IPS-11a (cell line): ENCODE data around the gene ASMTL.
A peak's percentile ranks its signal among the peaks of the same experiment; 100 is the strongest.
"Not testable (repeated sequence)": the region's sequence is repeated elsewhere in the genome, so short reads cannot be mapped to it uniquely, and the experiment has no call there.

Experiments
- H3K4me3 ChIP-seq: one replicate; pipeline ENCODE4 v1.5.1; 2013; ENCODE audit warnings: low read depth, low read length, control low read depth

ASMTL gene

GRCh38 chrX:1405769-1406168, 46.9 kb downstream of the ASMTL start:
- not testable (repeated sequence) for H3K4me3 ChIP-seq

GRCh38 chrX:1403867-1404266, 48.8 kb downstream of the ASMTL start:
- not testable (repeated sequence) for H3K4me3 ChIP-seq

- H3K4me3 ChIP-seq, result no peak overlapping the region
These were observed 49.5 kb downstream of the ASMTL start for GRCh38 chrX:1403228-1403627.

DNA sequence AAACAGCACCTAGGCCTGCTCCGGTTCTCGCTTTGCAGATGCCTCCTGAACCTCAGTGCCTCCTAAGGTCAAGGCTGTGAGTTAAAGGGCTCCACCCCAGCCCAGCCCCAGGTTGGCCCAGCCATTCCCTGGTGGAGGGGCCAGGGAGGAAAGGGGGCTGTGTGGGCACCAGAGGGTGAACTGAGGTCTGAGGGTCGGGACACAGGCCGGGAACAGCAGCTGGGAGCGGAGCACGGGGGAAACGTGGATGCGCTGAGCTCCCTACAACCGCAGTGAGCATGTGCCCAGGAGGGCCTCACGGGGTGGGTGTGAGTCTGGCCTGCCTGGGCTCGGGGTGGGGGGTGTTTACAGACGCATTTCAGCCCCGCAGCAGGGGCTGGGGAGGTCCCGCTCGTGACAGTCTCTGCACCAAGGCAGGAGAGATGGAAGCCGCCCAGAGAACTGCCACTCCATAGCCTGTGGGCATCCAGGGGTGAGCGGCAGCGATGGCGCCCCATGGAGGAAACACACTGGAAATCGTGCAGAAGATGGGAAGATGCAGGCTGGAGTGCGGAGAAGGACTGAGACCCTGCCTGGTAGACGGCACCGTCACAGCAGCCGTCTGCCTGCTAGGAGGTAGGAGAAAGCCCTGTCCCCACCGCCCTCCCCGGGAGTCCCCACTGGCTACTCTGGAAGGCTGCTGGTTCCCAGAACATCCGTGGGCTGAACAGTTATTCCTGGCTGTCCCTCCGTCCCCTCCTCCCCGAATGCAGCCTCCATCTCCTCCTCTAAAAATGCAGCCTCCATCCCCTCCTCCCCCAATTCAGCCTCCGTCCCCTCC, 50.9 kb downstream of the ASMTL start:
- H3K4me3 ChIP-seq, result no peak overlapping the region

DNA sequence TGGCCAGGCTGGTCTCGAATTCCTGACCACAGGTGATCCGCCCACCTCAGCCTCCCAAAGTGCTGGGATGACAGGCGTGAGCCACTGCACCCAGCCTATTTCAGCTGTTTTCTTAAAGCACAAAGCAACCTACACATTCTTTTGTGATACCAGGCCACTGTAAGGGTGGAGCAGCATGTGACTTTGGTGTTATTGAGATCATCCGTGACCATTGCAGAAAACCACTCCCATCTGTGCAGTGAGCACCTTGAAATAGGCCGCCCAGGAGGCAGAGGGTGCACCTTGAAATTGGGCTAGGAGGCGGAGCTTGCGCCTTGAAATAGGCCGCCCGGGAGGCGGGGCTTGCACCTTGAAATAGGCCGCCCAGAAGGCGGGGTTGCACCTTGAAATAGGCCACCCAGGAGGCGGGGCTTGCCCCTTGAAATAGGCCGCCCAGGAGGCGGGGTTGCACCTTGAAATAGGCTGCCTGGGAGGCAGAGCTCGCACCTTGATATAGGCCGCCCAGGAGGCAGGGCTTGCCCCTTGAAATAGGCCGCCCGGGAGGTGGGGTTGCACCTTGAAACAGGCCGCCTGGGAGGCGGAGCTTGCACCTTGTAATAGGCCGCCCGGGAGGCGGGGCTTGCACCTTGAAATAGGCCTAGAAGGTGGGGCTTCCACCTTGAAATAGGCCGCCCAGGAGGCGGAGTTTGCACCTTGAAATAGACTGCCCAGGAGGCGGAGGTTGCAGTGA, 51.8 kb downstream of the ASMTL start:
- no peak overlapping the region for H3K4me3 ChIP-seq

GRCh38 chrX:1400049-1400448, 52.7 kb downstream of the ASMTL start:
- no peak overlapping the region for H3K4me3 ChIP-seq

DNA sequence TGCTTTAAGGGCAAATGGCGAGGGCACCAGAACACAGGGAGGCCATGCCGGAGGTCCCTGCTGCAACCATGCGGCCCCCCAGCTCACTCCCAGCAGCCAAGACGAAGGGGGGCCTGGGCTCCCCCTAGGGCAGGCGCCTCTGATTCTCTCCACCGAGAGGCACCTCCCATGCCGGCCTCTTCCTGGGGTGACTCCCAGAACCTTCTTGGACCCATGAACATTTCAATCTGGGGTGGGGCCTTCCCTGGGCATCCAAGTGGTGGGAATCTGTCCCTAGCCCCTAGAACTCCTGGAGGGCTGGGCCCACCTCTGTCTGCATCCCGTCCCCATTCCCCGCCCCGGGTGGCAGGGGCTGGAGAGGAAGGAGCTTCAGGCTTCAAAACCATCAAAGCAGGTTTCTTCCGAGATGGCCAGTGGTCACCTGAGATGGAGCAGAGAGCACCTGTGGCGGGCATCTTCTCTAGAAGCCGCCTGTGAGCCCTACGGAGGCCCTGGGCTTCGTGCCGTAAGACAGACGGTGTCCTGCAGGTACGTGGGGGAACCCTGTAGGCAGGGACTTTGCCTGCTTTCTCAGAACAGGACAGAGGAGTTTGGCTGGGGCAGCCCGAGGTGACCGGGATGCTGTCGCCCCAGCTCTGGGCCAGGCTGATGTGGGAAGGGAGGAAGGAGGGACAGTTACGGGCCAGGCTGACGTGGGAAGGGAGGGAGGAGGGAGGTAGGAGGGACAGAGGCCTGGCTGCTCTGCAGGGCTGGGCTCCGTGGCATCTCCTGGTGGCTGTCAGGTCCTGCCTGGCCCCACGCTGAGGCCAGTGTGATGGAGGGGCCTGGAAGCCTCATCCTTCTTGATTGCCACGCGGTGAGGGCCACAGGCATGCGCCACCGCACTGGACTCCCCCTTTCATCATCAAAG, 54.0 kb downstream of the ASMTL start:
- no peak overlapping the region for H3K4me3 ChIP-seq

DNA sequence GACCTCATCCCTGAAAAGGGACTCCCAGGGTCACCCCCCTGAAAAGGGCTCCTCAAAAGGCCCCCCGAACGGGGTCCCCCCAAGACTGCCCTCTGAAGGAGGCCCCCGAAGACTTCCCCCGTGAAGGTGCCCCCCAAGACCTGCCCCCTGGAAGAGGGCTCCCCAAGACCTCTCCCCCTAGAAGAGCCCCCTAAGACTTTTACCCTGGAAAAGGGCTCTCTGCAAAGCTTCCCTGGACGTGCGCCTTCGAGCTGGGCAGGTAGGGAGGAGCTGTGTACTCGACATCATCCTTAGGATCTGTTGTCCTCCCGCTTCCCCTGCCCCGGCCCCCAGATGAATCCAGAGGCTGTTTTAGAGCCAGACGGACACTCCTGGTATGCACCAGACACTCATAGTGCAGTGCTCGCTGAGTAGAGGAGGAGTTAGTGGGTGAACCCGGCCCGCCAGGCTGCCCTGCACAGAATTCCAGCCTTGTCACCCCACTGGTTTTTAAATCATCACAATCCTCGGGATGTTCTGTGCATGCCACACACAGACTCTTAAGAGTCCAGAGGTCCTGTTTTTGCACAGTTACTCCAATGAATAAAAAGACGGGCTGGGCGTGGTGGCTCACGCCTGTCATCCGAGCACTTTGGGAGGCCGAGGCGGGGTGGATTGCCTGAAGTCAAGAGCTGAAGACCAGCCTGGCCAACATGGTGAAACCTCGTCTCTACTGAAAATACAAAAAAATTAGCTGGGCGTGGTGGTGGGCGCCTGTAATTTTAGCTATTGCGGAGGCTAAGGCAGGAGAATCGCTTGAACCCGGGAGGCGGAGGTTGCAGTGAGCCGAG, 55.1 kb downstream of the ASMTL start:
- H3K4me3 ChIP-seq, result no peak overlapping the region

- H3K4me3 ChIP-seq, result no peak overlapping the region
These were observed 55.7 kb downstream of the ASMTL start for GRCh38 chrX:1397001-1397400.

GRCh38 chrX:1395646-1396216, 57.0 kb downstream of the ASMTL start:
- H3K4me3 ChIP-seq, result no peak overlapping the region

DNA sequence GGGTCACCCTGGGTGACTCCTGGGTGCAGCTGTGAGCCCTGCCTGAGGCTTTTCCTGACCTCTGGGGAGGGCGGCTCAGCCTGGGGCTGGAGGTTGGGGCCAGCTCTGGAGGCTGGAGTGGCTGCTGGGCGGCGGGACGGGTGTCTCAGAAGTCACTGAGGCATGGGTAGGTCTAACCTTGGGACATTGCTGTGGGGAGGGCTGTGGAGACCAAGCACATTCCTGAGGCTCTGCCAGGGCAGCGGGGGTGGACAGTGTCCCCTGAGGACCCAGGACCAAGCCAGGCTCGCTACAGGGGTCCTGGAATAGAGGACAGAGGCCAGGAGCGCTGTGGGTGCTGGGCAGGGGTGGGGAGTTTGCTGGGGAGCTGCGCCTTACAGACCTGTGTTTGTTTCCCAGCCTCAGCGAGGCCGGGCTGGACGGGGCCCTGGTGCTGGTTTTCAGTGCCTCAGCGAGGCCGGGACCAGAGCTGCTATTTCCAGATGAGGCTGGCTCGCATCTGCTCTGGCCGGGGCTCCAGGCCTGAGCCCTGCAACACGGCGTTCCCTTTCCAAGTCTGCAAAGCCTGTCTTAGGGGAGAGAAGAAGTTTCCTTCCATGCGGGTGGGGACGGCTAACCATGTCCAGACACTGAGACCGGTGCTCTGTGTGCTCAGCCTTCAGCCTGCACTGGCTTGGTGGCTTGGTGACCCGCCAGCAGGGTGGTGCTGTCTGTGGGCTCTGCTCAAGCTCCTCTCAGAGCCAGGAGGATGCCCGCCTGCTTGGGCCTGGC, 57.8 kb downstream of the ASMTL start:
- no peak overlapping the region for H3K4me3 ChIP-seq

- no peak overlapping the region for H3K4me3 ChIP-seq
These were observed 58.7 kb downstream of the ASMTL start for GRCh38 chrX:1393871-1394615.

DNA sequence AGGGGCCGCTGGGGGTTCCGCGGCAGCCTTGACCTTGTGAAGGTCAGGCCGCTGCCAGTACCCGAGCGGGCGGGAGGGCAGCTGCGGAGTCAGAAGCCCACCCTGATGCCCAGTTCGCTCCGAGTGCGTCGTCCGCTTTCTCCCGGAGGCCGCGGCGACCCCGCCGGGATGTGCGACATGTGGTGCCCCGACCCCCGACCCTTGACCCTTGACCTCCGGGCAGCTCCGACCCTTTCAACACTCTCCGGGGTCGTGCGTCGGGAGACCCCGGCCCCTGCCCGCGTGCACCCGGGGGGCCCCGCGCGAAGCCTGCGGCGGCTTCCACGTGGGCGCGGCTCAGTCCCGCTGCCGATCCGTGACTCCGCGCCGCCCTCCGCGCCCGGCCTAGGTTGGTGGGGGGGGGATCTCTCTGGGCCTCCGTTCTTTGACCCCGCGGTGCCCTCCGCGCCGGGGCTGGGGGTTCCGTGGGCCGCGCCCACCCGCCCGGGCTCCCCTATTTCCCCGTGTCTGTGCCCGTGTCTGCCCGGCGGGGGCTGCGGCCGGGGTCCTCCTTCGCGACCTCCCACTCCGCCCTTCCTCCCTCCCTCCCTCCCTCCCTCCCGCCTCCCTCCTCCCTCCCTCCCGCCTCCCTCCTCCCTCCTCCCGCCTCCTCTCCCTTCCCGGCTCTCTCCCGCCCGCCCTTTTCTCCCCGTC, 60.2 kb downstream of the ASMTL start:
- peak overlapping the region; percentile 78 for H3K4me3 ChIP-seq

DNA sequence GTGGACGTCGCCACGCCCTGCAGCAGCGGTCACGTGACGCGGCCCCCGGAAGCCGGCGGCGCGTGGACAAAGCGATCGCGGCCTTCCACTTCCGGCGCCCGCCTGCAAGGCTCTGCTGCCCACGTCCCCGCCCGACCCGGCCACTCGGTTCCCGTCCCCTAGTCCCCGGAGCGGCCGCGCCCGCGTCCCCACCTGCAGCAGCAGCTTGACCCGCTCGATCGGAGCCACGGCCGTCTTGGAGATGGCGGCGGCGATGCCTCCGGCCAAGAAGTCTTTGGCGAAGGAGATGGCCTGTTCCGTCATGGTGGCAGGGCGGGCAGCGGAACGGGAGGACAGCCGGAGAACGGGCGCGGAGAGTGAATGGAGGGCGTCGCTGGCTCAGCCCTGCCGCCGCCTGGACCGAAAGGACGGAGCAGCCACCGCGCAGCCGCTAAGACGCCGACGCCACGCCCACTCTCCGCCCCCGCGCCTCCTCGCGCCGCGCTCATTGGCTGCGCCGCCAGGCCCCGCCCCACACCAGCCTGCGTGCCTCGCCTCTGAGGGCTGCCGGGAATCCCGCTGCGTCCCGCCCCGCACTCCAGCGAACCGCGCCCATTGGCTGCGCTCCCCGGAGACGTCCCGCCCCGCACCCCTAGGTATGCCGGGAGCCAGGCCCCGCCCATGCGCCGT, 60.9 kb downstream of the ASMTL start, which contains the start of gene SLC25A6:
Gene SLC25A6 (minus strand): TSS at position 407 of the 669 bp plus-strand sequence. CDS start 104 bp downstream, at position 303.
- H3K4me3 ChIP-seq, result peak within 1 kb of the TSS; percentile 99

GRCh38 chrX:1391370-1391706, 61.4 kb downstream of the ASMTL start:
- H3K4me3 ChIP-seq, result peak overlapping the region; percentile 99

DNA sequence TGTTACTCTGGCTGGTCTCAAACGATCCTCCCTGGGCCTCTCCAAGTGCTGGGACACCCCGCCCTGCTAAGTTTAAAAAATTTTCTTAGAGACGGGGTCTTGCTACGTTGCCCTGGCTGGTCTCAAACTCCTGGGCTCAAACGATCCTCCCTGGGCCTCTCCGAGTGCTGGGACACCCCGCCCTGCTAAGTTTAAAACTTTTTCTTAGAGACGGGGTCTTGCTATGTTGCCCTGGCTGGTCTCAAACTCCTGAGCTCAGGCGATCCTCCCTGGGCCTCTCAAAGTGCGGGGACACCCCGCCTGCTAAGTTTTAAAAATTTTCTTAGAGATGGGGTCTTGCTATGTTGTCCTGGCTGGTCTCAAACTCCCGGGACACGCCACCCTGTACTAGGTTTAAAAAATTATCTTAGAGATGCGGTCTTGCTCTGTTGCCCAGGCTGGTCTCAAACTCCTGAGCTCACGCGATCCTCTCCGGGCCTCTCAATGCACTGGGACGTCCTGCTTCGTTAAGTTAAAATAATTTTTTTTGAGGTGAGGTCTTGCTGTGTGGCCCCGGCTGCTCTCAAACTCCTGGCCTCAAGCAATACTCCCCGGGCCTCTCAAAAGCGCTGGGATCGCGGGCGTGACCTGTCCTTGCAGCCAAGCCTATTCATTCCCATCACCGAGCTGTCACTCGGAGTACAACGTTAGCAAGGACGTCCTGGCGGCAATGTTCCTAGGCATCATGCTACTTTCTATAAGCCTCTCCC, 61.9 kb downstream of the ASMTL start:
- H3K4me3 ChIP-seq, result peak overlapping the region; percentile 99

GRCh38 chrX:1389993-1390285, 62.8 kb downstream of the ASMTL start:
- no peak overlapping the region for H3K4me3 ChIP-seq
